HG02642 (cell line): Measurements from ENCODE around the gene POU3F4.

Source experiments
- ATAC-seq: cut with Tn5 transposase; IDR thresholded peaks from one replicate; pipeline ENCODE4 v1.9.1; 2021; ENCODE audit warnings: mild to moderate bottlenecking; ENCODE audit not compliant: unreplicated experiment, poor library complexity

The POU3F4 gene

DNA sequence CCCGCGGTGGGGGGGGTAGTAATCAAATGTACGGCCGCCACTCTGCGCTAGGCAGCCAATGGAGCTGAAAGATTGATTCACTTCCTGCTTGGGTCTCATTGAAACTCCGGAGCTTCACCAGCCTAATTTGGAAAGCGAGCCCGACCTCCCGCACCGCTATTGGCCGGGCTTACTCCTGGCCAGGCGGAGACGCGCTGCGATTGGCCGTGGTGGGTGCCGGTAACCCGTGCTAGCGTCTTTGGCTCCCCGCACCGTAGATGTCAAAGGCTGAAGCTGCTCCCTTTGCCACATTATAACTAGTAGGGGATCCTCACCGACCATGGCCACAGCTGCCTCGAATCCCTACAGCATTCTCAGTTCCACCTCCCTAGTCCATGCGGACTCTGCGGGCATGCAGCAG lies at the start of gene POU3F4:
Gene POU3F4 (plus strand): TSS at position 285 of the 400 bp plus-strand sequence. CDS start 35 bp downstream, at position 320.
- no peak for ATAC-seq

DNA sequence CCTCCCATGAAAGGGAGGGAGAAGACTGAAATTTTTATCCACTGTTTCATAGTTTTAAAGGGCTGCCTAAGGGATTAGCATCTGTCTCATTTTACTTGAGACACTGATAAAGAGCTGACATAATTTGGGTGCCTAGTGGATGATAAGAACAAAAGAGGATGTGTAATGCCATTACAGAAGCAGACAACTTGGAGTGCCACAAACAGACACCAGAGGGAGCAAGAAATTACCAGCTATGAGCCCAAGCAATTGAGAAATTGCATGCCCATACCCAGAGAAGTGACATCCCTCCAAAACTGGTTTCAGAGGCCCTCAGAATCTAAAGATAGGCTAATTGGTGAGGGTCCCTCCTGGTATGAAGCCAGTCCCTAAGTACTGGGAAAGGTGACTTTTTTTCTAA lies 38.5 kb upstream of the POU3F4 start:
- peak; percentile 78 for ATAC-seq

DNA sequence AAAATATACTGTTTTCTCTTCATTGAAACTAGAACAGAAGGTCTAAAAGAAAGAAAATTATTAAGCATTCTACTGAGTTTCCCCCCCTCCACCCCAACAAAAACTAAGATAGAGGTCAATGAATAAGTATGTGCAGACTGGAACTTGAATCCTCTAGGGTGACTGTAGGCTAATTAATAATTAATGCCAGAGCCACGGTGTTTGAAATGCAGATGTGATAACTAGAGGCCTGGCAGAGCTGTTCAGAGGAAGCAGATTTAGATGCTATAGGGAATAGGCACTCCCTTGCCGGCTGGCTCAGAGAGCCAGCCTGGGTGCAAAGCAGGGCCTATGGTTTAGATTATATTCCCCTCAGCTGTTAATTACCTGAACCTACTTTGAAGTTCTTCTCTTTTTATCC lies 12.2 kb upstream of the POU3F4 start:
- no peak for ATAC-seq

DNA sequence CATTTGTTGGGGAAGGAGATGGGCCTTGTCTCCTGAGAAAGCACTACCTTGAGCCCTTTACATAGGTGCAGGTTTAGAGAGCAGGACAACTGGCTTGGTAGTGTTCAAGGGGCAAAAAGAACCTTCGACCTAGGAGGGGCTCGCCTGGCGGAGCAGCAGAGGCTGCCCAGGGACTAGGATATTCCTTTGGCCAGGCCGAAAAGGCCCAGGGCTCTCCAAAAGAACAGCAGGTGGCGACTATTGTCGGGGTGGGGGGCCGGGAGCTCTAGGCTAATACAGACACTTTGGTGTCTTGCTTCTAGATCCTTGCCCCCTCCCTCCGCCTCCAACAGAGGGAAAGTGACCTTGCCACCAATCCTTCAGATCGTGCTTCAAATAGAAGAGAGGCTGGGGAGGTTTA lies 7.1 kb upstream of the POU3F4 start:
- no peak for ATAC-seq

DNA sequence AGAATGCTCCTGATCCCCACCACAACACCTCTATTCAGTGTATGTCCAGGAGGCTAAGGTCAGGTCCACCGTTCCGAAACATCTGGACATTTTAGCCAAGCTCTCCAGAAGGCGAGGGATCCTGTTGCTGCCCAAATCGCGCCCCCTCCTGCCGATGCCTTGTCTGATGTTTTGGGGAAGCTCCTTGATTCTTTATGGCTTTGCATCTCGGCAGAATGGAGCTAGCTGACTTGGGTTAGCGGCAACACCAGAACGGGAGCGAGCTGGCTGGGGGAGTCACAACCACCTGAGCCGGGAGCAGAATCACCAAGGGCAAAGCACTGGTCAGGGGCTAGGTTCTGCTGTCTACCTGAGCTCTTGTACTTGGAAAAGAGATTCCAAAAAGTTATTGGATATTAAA lies 6.6 kb upstream of the POU3F4 start:
- ATAC-seq = no peak

DNA sequence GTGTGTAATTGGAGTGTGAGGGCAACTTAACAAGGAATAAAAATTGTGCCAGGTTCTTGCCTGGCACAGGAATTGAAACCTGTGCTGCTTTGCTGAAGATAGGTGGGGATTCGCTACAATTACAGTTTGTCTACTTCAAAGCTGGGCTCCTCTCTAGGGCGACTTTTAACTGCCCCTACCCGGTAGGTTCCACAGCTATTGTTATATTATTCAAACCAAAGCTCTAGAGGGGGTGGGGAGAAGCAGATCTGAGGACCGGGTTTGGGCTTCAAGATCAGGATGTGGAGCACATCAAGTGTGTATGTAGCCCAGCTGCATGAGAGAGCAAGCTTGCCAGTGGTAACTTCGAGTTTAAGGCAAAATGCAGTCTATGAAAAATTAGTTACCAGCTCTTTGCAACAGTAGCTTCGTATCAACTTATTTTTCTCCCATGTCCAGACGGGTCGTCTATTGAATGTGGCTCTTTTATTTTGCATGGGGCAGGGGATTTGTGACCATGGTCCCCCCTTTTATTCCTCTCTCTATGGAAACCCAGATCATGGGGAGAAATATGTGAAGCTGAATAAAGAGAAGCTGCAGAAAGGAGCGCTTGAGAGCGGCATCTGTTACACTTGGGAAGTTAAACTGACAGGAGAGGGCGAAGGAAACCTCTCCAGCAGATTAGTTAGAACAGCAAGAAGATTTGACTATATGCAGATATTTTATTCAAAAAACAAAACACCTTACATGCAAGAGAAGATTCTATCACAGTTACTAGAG lies 3.2 kb upstream of the POU3F4 start:
- ATAC-seq = no peak

DNA sequence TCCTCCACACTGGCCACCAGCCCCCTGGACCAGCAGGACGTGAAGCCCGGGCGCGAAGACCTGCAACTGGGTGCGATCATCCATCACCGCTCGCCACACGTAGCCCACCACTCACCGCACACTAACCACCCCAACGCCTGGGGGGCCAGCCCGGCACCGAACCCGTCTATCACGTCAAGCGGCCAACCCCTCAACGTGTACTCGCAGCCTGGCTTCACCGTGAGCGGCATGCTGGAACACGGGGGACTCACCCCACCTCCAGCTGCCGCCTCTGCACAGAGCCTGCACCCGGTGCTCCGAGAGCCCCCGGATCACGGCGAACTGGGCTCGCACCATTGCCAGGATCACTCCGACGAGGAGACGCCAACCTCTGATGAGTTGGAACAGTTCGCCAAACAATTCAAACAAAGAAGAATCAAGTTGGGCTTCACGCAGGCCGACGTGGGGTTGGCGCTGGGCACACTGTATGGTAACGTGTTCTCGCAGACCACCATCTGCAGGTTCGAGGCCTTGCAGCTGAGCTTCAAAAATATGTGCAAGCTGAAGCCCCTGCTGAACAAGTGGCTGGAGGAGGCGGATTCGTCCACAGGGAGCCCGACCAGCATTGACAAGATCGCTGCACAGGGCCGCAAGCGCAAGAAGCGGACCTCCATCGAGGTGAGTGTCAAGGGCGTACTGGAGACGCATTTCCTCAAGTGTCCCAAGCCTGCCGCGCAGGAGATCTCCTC lies 600 bp downstream of the POU3F4 start:
- ATAC-seq = no peak

DNA sequence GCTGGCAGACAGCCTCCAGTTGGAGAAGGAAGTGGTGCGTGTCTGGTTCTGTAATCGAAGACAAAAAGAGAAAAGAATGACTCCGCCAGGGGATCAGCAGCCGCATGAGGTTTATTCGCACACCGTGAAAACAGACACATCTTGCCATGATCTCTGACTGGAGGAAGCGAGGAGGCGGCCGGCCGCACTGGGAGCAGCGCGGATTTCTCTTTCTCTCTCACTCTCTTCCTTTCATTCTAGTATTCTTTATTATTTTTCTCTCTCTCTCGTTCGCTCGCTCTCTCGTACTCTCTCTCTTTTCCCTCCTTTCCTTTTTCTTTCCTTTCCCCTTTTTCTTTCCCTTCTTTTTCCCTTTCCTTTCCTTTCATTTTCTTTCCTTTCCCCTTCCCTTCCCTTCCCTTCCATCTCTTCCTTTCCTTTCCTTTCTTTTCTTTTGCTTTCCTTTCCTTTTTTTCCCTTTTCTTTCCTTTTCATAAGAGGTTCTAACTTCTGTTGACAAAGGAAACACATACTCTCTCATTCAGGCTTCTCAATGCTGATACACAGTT lies 1.2 kb downstream of the POU3F4 start:
- ATAC-seq = no peak

DNA sequence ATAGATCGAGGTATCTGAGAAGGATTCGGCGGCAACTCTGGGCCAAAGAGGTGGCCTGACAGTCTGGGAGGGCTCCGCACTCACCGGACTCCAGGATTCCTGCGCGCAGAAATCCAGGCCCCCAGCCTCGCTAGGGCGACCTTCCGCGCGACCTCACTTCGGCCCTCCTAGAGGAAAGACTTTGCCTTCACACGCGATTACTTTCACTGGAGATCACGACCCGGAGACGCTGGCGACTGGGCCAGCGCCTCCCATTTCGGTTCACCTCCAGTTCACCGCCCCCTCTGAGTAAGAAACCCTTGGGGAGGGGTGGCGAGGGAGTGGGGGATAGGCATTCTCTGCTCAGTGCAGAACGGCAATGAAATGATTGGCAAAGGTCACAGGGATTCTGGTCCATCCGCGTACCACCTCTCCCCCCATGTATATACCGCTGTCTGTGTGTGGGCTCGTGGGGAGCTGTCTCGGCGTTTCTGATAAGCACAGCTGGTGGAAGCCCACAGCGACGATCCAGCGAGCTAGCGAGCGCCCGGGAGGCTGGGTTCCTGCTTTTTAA lies 2.5 kb downstream of the POU3F4 start:
- ATAC-seq = no peak

DNA sequence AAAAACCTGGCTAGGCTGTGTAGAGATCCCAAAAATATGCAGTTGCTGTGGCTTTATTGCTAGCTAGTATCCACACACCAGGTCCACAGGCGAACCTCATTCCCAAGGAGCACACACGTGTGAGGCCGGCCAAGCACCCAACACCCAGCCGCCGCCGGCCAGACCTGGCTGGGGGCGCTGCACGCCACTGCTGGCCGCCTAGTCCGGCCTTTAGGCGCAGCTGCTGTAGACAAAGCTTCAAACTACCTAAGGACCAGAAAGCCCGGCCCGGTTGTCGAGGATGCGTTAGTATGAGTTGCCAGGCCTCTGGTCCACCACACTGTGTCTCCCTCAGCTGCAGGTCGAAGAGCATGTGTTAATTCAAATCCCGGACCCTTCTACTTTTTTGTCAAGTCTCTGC lies 3.1 kb downstream of the POU3F4 start:
- no peak for ATAC-seq

DNA sequence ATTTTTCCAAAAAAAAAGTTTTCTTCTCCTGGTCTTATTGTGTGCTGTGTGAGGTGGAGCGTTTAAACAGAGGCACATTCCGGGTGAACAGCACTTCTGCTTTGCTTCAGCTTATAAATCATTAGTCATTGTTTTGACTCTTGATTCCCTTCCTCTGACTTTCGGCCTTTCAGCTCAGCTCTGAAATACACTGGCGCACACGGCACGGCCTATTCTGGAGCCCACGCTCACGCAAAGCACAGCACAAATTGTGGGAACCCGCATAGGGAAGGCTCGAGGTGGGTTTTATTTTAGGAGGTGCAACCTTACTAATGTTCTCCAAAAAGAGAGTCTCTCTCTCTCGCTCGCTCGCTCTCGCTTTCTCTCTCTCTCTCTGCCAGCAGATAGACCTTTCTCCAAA lies 4.0 kb downstream of the POU3F4 start:
- ATAC-seq = no peak

DNA sequence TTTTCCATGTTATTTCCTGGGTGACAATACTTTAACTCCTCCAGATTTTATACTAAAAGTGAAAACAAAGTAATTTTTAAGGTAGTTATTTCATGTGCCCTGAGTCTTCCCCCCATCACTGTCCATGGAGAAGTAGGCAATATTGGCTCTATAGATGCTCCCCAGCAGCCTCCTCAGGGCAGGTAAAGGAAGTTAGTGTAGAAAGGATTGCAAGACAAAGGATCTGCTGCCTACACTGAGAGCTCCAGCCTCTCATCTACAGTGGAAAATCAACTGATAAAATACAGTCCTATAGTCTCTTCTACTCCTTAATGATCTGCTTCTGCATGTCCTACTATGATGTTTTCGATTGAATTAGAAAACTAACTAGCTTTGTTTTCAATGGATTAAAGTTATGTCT lies 8.5 kb downstream of the POU3F4 start:
- no peak for ATAC-seq

DNA sequence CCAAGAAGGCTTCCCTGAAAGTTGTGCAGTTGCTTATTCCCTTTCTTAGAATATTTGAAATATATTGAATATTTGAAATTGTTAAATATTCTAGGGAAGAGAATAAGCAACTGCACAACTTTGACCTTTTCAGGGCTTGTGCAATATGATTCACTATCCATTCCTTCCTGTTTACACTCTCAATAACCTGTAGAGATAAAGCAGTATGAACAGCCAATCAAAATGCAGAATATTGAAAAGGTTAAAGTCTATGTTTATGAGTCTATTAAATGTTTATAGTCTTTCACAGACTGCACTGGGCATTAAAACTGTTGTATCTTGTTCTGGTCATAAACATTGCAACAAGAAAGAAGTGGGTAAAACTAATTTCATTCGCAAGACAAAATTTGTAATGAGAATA lies 13.8 kb downstream of the POU3F4 start:
- ATAC-seq = no peak

DNA sequence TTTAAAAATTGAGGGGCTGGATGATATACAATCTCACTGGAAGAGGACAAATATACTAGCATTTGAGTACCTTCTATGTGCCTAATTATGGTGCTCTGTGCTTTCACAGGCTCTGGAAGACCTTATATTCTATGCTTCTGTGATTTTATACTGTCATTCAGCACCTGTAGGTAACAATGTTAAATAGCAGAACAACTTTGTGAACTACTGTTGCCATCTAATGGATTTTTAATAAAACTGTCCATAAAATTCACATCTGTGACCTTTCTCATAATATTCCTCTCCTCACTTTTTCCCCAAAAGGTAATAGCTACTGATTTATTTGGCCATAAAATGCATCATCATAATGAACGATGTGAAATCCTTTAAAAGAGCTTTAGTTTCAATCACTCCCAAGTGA lies 21.9 kb downstream of the POU3F4 start:
- ATAC-seq = no peak

DNA sequence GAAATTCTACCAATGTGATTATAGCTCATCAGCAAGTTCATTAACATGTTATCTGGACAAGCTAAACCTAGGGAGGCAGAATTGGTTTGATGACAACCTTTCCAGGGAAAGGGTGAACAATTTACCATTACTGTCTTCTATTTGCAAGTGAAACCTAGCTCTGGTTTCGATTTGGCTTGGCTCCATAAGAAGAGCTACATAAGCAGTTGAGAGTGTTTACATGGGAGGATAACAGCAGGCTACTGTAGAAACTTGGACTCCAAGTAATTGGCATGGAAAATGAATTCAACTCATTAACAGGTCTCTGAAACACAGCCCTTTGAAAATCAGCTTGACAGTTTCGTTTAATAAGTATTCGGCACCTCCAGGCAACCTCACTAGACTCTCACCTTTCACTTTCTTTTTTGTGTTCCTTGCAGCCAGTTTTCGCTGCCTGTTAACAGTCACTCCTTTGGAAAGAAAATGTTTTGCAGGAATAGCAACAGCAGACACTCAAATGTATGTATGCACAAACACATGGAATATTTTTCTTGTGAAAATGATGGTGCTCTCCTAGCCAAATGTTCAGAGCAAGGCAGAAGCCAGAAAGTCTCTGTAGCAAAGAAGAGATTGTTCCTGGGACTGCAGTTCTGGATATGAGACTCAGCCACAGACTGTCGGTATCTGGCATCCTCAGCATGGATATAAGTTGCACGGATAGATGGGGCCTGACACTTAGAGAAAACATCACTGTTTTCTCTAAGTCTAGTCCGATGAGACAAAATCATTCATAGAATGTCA lies 27.5 kb downstream of the POU3F4 start:
- no peak for ATAC-seq
